ENCODE results near the gene CDKAL1.

DNA sequence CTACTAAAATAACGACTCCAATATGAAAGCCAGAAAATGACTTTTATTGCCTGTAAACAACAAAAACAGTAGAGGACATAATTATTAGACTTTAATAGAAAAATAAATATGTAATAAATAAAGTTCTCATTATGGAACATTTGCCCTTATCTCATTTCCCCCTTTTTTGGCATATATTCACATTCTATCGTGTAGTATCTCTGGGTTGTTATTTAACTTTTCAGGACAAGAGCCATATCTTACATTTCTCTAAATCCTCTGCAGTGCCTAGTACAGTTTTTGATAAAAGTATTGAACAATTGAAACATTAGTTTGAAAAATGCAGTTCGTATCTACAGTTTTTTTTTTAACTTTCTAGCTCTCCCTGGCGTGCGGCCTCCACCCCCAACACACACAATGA is 617.3 kb downstream of the CDKAL1 start:
- TF ChIP-seq, protein P1, sequence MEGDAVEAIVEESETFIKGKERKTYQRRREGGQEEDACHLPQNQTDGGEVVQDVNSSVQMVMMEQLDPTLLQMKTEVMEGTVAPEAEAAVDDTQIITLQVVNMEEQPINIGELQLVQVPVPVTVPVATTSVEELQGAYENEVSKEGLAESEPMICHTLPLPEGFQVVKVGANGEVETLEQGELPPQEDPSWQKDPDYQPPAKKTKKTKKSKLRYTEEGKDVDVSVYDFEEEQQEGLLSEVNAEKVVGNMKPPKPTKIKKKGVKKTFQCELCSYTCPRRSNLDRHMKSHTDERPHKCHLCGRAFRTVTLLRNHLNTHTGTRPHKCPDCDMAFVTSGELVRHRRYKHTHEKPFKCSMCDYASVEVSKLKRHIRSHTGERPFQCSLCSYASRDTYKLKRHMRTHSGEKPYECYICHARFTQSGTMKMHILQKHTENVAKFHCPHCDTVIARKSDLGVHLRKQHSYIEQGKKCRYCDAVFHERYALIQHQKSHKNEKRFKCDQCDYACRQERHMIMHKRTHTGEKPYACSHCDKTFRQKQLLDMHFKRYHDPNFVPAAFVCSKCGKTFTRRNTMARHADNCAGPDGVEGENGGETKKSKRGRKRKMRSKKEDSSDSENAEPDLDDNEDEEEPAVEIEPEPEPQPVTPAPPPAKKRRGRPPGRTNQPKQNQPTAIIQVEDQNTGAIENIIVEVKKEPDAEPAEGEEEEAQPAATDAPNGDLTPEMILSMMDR (IDR thresholded peaks at IDR 0.05 in 2 of 3, conservative IDR thresholded peaks at IDR 0.05 in 1 of 3; ENCODE audit: insufficient read depth in 2 of 3, low read depth in 1 of 3, low read length in 3 of 3) = no peak
- TF ChIP-seq EZH2 (IDR thresholded peaks at IDR 0.05; ENCODE audit: borderline replicate concordance, low read depth, low read length) = no peak

All from K562 (cell line).